IMR-90 (cell line): ENCODE data around the gene SRRM2. TPM values are rescaled to one million over a fixed set of nuclear protein-coding genes. Genes with fewer than 3 reads are reported as not detected.

Source experiments
- ATAC-seq: fragments of 200-7000 bp; cut with Tn5 transposase; 2 replicates; pipeline ENCODE4 v1.9.1; 2020; ENCODE audit warnings: low read depth, mild to moderate bottlenecking, moderate library complexity
- BruUV-seq: library from RNA; stranded (reverse); fragments of 400-500 nt; replicated peaks from 2 replicates; lab custom pipeline; 2021; lab: Mats Ljungman, UMichigan
- CTCF ChIA-PET: fragments of 300-600 bp; formaldehyde crosslinking; extraction: SDS; loops from one replicate; lab custom pipeline; 2021; ENCODE audit warnings: antibody characterized with exemption; lab: Yijun Ruan, JAX
- POLR2A ChIA-PET: fragments of 300-600 bp; sonication (Branson Sonifier 250); formaldehyde crosslinking; loops from one replicate; lab custom pipeline; 2022; ENCODE audit warnings: antibody characterized with exemption; ENCODE audit not compliant: unreplicated experiment; lab: Charles Lee
- DNase-seq: peaks from one replicate; pipeline ENCODE4 v3.0.0; 2013
- H2AFZ ChIP-seq: replicated peaks from 2 replicates; pipeline ENCODE3; 2013; ENCODE audit warnings: low read length, mild to moderate bottlenecking; ENCODE audit not compliant: poor library complexity
- H2AK5ac ChIP-seq: 2 replicates; pipeline ENCODE4 v1.6.1; 2013; ENCODE audit warnings: low read depth, low read length, inconsistent platforms
- H2AK9ac ChIP-seq: replicated peaks from 2 replicates; pipeline ENCODE3; 2013; ENCODE audit warnings: mild to moderate bottlenecking, low read depth, low read length, moderate library complexity; ENCODE audit not compliant: poor library complexity
- H2BK120ac ChIP-seq: 2 replicates; pipeline ENCODE4 v1.6.1; 2013; ENCODE audit warnings: low read depth, low read length, inconsistent platforms
- H2BK15ac ChIP-seq: 3 replicates; pipeline ENCODE4 v1.6.1; 2013; ENCODE audit warnings: low read depth, low read length, inconsistent platforms
- H2BK20ac ChIP-seq: 2 replicates; pipeline ENCODE4 v1.6.1; 2013; ENCODE audit warnings: low read depth, mild to moderate bottlenecking, inconsistent platforms, low read length, moderate library complexity
- H2BK5ac ChIP-seq: 2 replicates; pipeline ENCODE4 v1.6.1; 2013; ENCODE audit warnings: mild to moderate bottlenecking, low read depth, low read length, inconsistent platforms; ENCODE audit not compliant: poor library complexity, severe bottlenecking
- H3K14ac ChIP-seq: replicated peaks from 2 replicates; pipeline ENCODE4 v1.6.1; 2013; ENCODE audit warnings: low read depth, low read length, inconsistent platforms
- H3K18ac ChIP-seq: 2 replicates; pipeline ENCODE4 v1.6.1; 2013; ENCODE audit warnings: low read depth, low read length, control low read depth
- H3K23ac ChIP-seq: 2 replicates; pipeline ENCODE4 v1.6.1; 2013; ENCODE audit warnings: low read depth, low read length, inconsistent platforms
- H3K27ac ChIP-seq: 2 replicates; pipeline ENCODE4 v1.5.1; 2013; ENCODE audit warnings: mild to moderate bottlenecking, control low read depth, low read length; ENCODE audit not compliant: insufficient read depth
- H3K27me3 ChIP-seq: 2 replicates; pipeline ENCODE4 v1.6.1; 2013; ENCODE audit warnings: low read length; ENCODE audit not compliant: control insufficient read depth, insufficient read depth
- H3K36me3 ChIP-seq: 2 replicates; pipeline ENCODE4 v1.6.1; 2013; ENCODE audit warnings: low read length, mixed read lengths; ENCODE audit not compliant: control insufficient read depth, insufficient read depth
- H3K4ac ChIP-seq: 2 replicates; pipeline ENCODE4 v1.6.1; 2013; ENCODE audit warnings: low read depth, low read length, inconsistent platforms
- H3K4me1 ChIP-seq: 2 replicates; pipeline ENCODE4 v1.6.1; 2013; ENCODE audit warnings: low read length, mixed read lengths; ENCODE audit not compliant: control insufficient read depth, insufficient read depth
- H3K4me2 ChIP-seq: 2 replicates; pipeline ENCODE4 v1.6.1; 2013; ENCODE audit warnings: low read depth, mild to moderate bottlenecking, control low read depth, low read length, moderate library complexity
- H3K4me3 ChIP-seq: 2 replicates; pipeline ENCODE4 v1.5.1; 2013; ENCODE audit warnings: low read depth, mild to moderate bottlenecking, control low read depth, low read length, moderate library complexity; ENCODE audit not compliant: insufficient read depth
- H3K56ac ChIP-seq: 2 replicates; pipeline ENCODE4 v1.6.1; 2013; ENCODE audit warnings: low read length, inconsistent platforms; ENCODE audit not compliant: insufficient read depth; ENCODE audit errors: extremely low read depth
- H3K79me1 ChIP-seq, 2 experiments: 2 replicates each; pipeline ENCODE4 v1.6.1; 2013; ENCODE audit warnings: low read length in 2 of 2, inconsistent platforms in 1 of 2, low read depth in 1 of 2
- H3K9ac ChIP-seq: 2 replicates; pipeline ENCODE4 v1.6.1; 2013; ENCODE audit warnings: low read depth, low read length, control low read depth
- H3K9me1 ChIP-seq: 2 replicates; pipeline ENCODE4 v1.6.1; 2013; ENCODE audit warnings: low read length, inconsistent platforms; ENCODE audit not compliant: insufficient read depth
- H3K9me3 ChIP-seq: 2 replicates; pipeline ENCODE4 v1.6.1; 2013; ENCODE audit warnings: low read length; ENCODE audit not compliant: control insufficient read depth, insufficient read depth
- H4K20me1 ChIP-seq: 2 replicates; pipeline ENCODE4 v1.6.1; 2013; ENCODE audit warnings: low read length, inconsistent platforms; ENCODE audit not compliant: insufficient read depth
- H4K5ac ChIP-seq: 2 replicates; pipeline ENCODE4 v1.6.1; 2013; ENCODE audit warnings: mild to moderate bottlenecking, low read depth, low read length, control low read depth
- H4K8ac ChIP-seq, 2 experiments: 2 replicates each; pipeline ENCODE4 v1.6.1; 2013; ENCODE audit warnings: low read depth in 2 of 2, low read length in 2 of 2, control low read depth in 1 of 2, inconsistent platforms in 1 of 2
- H4K91ac ChIP-seq: 2 replicates; pipeline ENCODE4 v1.6.1; 2013; ENCODE audit warnings: low read depth, low read length, inconsistent platforms; ENCODE audit not compliant: insufficient read depth
- CEBPB ChIP-seq: IDR thresholded peaks from 2 replicates; pipeline ENCODE4 v1.6.1; 2012; ENCODE audit warnings: low read depth, low read length, improper control_type of control experiment
- MXI1 ChIP-seq: IDR thresholded peaks from 2 replicates; pipeline ENCODE4 v1.6.1; 2012; ENCODE audit warnings: low read depth, mild to moderate bottlenecking, low read length, moderate library complexity, borderline replicate concordance
- SMC3 ChIP-seq: fragments of 150-350 bp; IDR thresholded peaks from 2 replicates; pipeline ENCODE4 v1.6.1; 2016; ENCODE audit warnings: low read depth, mild to moderate bottlenecking, antibody characterized with exemption, low read length, moderate library complexity
- WGBS, 2 experiments: methylation state at CpG; one replicate each; pipeline versions ENCODE4 v1.1.5 to v1.1.7; 2013; ENCODE audit warnings: missing lambda C conversion rate in 2 of 2; ENCODE audit not compliant: insufficient read length in 1 of 2; ENCODE audit errors: extremely low coverage in 2 of 2; 5-methylcytosine and 5-hydroxymethylcytosine counted together
- dilution Hi-C: fragments of 300-500 bp; cut with HindIII; formaldehyde crosslinking; loops from one replicate; pipeline ENCODE4 v1.14.3; 2018; ENCODE audit warnings: low sequenced_read_pairs; ENCODE audit not compliant: unreplicated experiment
- in situ Hi-C: fragments of 300-500 bp; cut with MboI; formaldehyde crosslinking; loops from 3 replicates; pipeline ENCODE4 v1.14.3; 2019; ENCODE audit warnings: low sequenced_read_pairs, inconsistent platforms, mixed read lengths
- intact Hi-C: fragments of 100-400 bp; cut with micrococcal nuclease; formaldehyde crosslinking; loops from 2 replicates; pipeline ENCODE4 v1.10.0; 2022
- polyA plus RNA-seq, 3 experiments: library from polyadenylated mRNA; depleted of rRNA; stranded (reverse); fragments of >200 nt; gene quantifications; 2 replicates each; pipeline ENCODE4 v1.2.3, GENCODE V29; 2012; ENCODE audit warnings: low replicate concordance in 1 of 3
- total RNA-seq: library from RNA; depleted of rRNA; stranded (reverse); fragments of >200 nt; gene quantifications from 2 replicates; pipeline ENCODE4 v1.2.3, GENCODE V29; 2012

The SRRM2 gene
- total and polyA plus RNA-seq, 2 of the 4 experiments (the other 2 are of a cell fraction) = 20.3 to 300 TPM

DNA sequence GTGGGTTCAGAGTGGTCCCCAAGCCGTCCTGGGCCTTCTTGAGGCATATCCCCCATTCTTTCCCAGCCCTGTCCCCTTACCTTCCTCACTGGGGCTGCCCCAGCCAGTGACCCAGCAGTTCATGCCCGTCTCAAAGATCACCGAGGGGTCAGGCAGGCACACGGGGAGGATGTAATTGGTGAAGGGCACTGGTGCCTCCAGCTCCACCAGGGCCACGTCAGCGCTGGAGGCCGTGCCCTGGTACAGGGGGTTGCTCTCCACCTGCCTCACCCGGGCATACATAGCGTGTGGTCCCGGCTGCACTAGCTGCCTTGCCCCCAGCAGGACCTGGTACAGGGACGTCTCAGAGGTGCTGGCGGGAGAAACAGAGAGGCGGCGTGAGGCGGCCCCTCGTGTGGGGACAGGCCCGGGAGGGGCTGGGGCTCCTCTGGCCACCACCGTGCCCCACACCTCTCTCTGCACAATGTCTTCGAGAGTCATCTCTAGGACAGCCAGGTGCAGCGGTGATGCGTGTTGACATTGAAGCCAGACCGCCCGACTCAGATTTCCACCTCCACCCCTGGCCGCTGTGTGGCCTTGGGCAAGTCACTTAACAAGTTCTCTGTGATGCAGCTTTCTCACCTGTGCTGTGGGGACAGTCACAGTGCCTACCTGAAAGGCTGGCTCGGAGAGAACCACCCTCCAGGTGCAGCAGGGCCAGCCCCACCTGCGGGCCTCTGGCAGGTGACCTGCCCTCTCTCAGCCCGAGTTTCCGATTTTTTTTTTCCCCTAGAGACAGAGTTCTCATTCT lies 38.3 kb upstream of the SRRM2 start:
- DNase-seq (no peak), ATAC-seq (no peak)
- no peak overlapping the region for H3K23ac ChIP-seq
- H3K27ac ChIP-seq = no peak overlapping the region
- H2AFZ ChIP-seq = no peak overlapping the region
- no peaks in the 10 kb centered on the region for H3K27me3 ChIP-seq
- H3K36me3 ChIP-seq = 0 out of 2 replicates have a peak, but pooled peaks cover under 1% of the 10 kb centered on the region
- H4K5ac ChIP-seq = no peak overlapping the region
- in situ Hi-C loops = no loop called here
- BruUV-seq = no TSS peak
- H4K8ac ChIP-seq = no peak overlapping the region
- dilution Hi-C loops = no loop called here
- H2BK5ac ChIP-seq = no peak overlapping the region
- 90% methylated on average over 7 of the region's 28 CpGs; no CpG with 5 or more reads in 1 of the 2 experiments for WGBS, 2 experiments
- H3K14ac ChIP-seq = no peak overlapping the region
- H3K18ac ChIP-seq = no peak overlapping the region
- no peak overlapping the region for H3K4ac ChIP-seq
- H4K91ac ChIP-seq = no peak overlapping the region
- no peak overlapping the region for H2BK15ac ChIP-seq
- ChIA-PET CTCF (no interaction called here), POLR2A (no interaction called here)
- no peak overlapping the region for H2AK9ac ChIP-seq
- no peak overlapping the region for H2AK5ac ChIP-seq
- intact Hi-C loops = no loop called here
- H3K4me3 ChIP-seq = no peak overlapping the region
- H3K9ac ChIP-seq = no peak overlapping the region
- no peaks in the 10 kb centered on the region; a peak in 1 of 4 replicates for H3K79me1 ChIP-seq
- H3K56ac ChIP-seq = no peak overlapping the region
- H2BK20ac ChIP-seq = no peak overlapping the region
- TF ChIP-seq SMC3 (no peak), CEBPB (no peak), MXI1 (no peak)
- H3K4me2 ChIP-seq = no peak overlapping the region
- no peaks in the 10 kb centered on the region for H3K9me3 ChIP-seq
- peaks cover 7% of the 10 kb centered on the region for H4K20me1 ChIP-seq
- H3K4me1 ChIP-seq = no peaks in the 10 kb centered on the region
- no peaks in the 10 kb centered on the region for H3K9me1 ChIP-seq
- no peak overlapping the region for H2BK120ac ChIP-seq
